HepG2 (cell line): ENCODE measurements around the gene SMYD2. TPM values are rescaled to one million over a fixed set of nuclear protein-coding genes. Genes with fewer than 3 reads are reported as not detected.

Experiments
- ARNT2 ChIP-seq: sonication (generic); formaldehyde crosslinking; IDR thresholded peaks from 2 replicates; pipeline ENCODE4 v1.8.0; 2022; ENCODE audit warnings: mild to moderate bottlenecking, low read depth, missing genetic modification reagents, moderate library complexity
- ARNTL ChIP-seq: sonication (generic); formaldehyde crosslinking; IDR thresholded peaks from 2 replicates; pipeline ENCODE4 v1.4.0; 2020; ENCODE audit warnings: mild to moderate bottlenecking, missing genetic modification reagents
- ASH2L ChIP-seq: fragments of 300-600, 200-600 bp; sonication (generic); IDR thresholded peaks from 2 replicates; pipeline ENCODE4 v1.7.0; 2017; ENCODE audit warnings: low read depth, mild to moderate bottlenecking, moderate library complexity, mixed read lengths, low read length; ENCODE audit not compliant: insufficient read length
- BHLHE40 ChIP-seq: IDR thresholded peaks from 2 replicates; pipeline ENCODE4 v1.6.1; 2011; ENCODE audit warnings: low read length, improper control_type of control experiment
- ELK4 ChIP-seq: sonication (generic); formaldehyde crosslinking; IDR thresholded peaks from 2 replicates; pipeline ENCODE4 v1.9.0; 2021; ENCODE audit warnings: missing genetic modification reagents, borderline replicate concordance
- HES4 ChIP-seq: sonication (generic); formaldehyde crosslinking; IDR thresholded peaks from 2 replicates; pipeline ENCODE4 v1.9.0; 2021; ENCODE audit warnings: mild to moderate bottlenecking, missing genetic modification reagents, borderline replicate concordance
- HMGXB4 ChIP-seq, 2 experiments: sonication (generic) in 1 of 2; formaldehyde crosslinking in 1 of 2; IDR thresholded peaks; 2 replicates each; pipeline versions ENCODE4 v1.4.0 to v1.6.1; 2018 to 2020; ENCODE audit warnings: missing genetic modification reagents in 2 of 2, borderline replicate concordance in 1 of 2, low read depth in 1 of 2, mild to moderate bottlenecking in 1 of 2, missing biosample characterization in 1 of 2
- MXD4 ChIP-seq: IDR thresholded peaks from 2 replicates; pipeline ENCODE4 v1.6.1; 2016; ENCODE audit warnings: mild to moderate bottlenecking, missing biosample characterization, missing genetic modification reagents
- PATZ1 ChIP-seq: sonication (generic); formaldehyde crosslinking; IDR thresholded peaks from 2 replicates; pipeline ENCODE4 v1.4.0; 2020; ENCODE audit warnings: missing genetic modification reagents
- POLR2AphosphoS5 ChIP-seq: IDR thresholded peaks from 2 replicates; pipeline ENCODE4 v1.6.1; 2012; ENCODE audit warnings: low read depth, low read length
- SAP130 ChIP-seq: IDR thresholded peaks from 2 replicates; pipeline ENCODE4 v1.6.1; 2016; ENCODE audit warnings: low read depth
- UBTF ChIP-seq: sonication (generic); formaldehyde crosslinking; IDR thresholded peaks from 2 replicates; pipeline ENCODE4 v1.4.0; 2020; ENCODE audit warnings: mild to moderate bottlenecking, missing genetic modification reagents
- ZC3H13 ChIP-seq: sonication (generic); formaldehyde crosslinking; IDR thresholded peaks from 2 replicates; pipeline ENCODE4 v1.8.1; 2023; ENCODE audit warnings: mild to moderate bottlenecking, missing genetic modification reagents, moderate library complexity
- ZFX ChIP-seq: sonication (generic); formaldehyde crosslinking; IDR thresholded peaks from 2 replicates; pipeline ENCODE4 v1.4.0; 2020; ENCODE audit warnings: mild to moderate bottlenecking, low read depth, missing genetic modification reagents, moderate library complexity
- ZMYM4 ChIP-seq: sonication (generic); formaldehyde crosslinking; IDR thresholded peaks from 2 replicates; pipeline ENCODE4 v1.8.1; 2023; ENCODE audit warnings: mild to moderate bottlenecking, missing genetic modification reagents
- ZNF343 ChIP-seq: sonication (generic); formaldehyde crosslinking; IDR thresholded peaks from 2 replicates; pipeline ENCODE4 v1.4.0; 2020; ENCODE audit warnings: mild to moderate bottlenecking, missing genetic modification reagents
- ZNF501 ChIP-seq: sonication (generic); formaldehyde crosslinking; IDR thresholded peaks from 2 replicates; pipeline ENCODE4 v1.5.1; 2020; ENCODE audit warnings: mild to moderate bottlenecking, moderate library complexity, missing genetic modification reagents
- ZNF556 ChIP-seq: sonication (generic); formaldehyde crosslinking; IDR thresholded peaks from 2 replicates; pipeline ENCODE4 v1.4.0; 2020; ENCODE audit warnings: mild to moderate bottlenecking, missing genetic modification reagents, borderline replicate concordance
- ZNF704 ChIP-seq: sonication (generic); formaldehyde crosslinking; IDR thresholded peaks from 2 replicates; pipeline ENCODE4 v1.8.1; 2023; ENCODE audit warnings: mild to moderate bottlenecking, inconsistent platforms, moderate library complexity, missing genetic modification reagents, borderline replicate concordance
- ZNF878 ChIP-seq: sonication (generic); formaldehyde crosslinking; IDR thresholded peaks from 2 replicates; pipeline ENCODE4 v1.8.1; 2023; ENCODE audit warnings: mild to moderate bottlenecking, missing genetic modification reagents, moderate library complexity
- polyA plus RNA-seq, 8 experiments: library from polyadenylated mRNA; depleted of rRNA in 3 of 8; stranded (reverse) in 7 of 8; unstranded in 1 of 8; fragments of >200 nt; fragmentation: Illumina TruSeq in 4 of 8; extraction: Trizol in 4 of 8; gene quantifications; 2 replicates each; pipeline versions ENCODE4 v1.2.1 to v1.2.3, GENCODE V29; 2011 to 2016; ENCODE audit warnings: low read depth in 4 of 8, missing spikeins in 1 of 8, mixed read lengths in 1 of 8; ENCODE audit not compliant: insufficient read depth in 1 of 8
- total RNA-seq, 5 experiments: library from RNA; depleted of rRNA; stranded (reverse); fragments of >200 nt; fragmentation: Illumina TruSeq; extraction: Trizol; gene quantifications; 2 replicates each; pipeline ENCODE4 v1.2.3, GENCODE V29; 2016; ENCODE audit warnings: low read depth in 1 of 5

The SMYD2 gene
- total and polyA plus RNA-seq, 2 of the 13 experiments (the other 11 are each of a cell fraction or from before 2014, with no cell fraction given), result 72.7 to 139 TPM

- peak; percentile 64 for TF ChIP-seq ZMYM4 (CRISPR knock-in tag)
- peak in 1 of 2 experiments; percentile 34; a peak in 1 of 4 replicates for TF ChIP-seq HMGXB4 (CRISPR knock-in tag; IDR thresholded peaks at IDR 0.05; ENCODE audit: borderline replicate concordance in 1 of 2, low read depth in 1 of 2)
- TF ChIP-seq ASH2L, result peak; percentile 90
- peak; percentile 67 for TF ChIP-seq BHLHE40
- TF ChIP-seq PATZ1 (CRISPR knock-in tag), result peak; percentile 37; the same call in 1 of the 2 replicates
- TF ChIP-seq ZFX, result peak; percentile 82
- TF ChIP-seq SAP130, result peak; percentile 58
- peak; percentile 17; the same call in 1 of the 2 replicates for TF ChIP-seq ZC3H13 (CRISPR knock-in tag)
- peak; percentile 8 for TF ChIP-seq ZNF343
- TF ChIP-seq ELK4 (CRISPR knock-in tag), result 0 out of 2 replicates have a peak, but pooled peaks have one; percentile 29
- TF ChIP-seq UBTF, result peak; percentile 31
- TF ChIP-seq ARNT2 (CRISPR knock-in tag), result peak; percentile 46
- TF ChIP-seq ZNF704 (CRISPR knock-in tag), result no peak; the same call in 1 of the 2 replicates
- TF ChIP-seq ZNF878, result no peak
- TF ChIP-seq ZNF556 (CRISPR knock-in tag), result peak; percentile 43; the same call in 1 of the 2 replicates
- TF ChIP-seq HES4 (CRISPR knock-in tag), result peak; percentile 64
- TF ChIP-seq ZNF501, result 0 out of 2 replicates have a peak, but pooled peaks have one; percentile 6
- TF ChIP-seq MXD4 (CRISPR knock-in tag), result peak; percentile 72; the same call in 1 of the 2 replicates
- TF ChIP-seq POLR2AphosphoS5, result peak; percentile 51
- peak; percentile 92 for TF ChIP-seq ARNTL
Measured at GRCh38 chr1:214281021-214281719, at the start of gene SMYD2 (continued).
